ENCODE measurements around the gene TNIK. TPM values are rescaled to one million over a fixed set of nuclear protein-coding genes. Genes with fewer than 3 reads are reported as not detected.

TNIK gene
- total and polyA plus RNA-seq, 10 of the 15 experiments (the other 5 are each of a cell fraction or from before 2014, with no cell fraction given) = 13.9 to 74.3 (median 48.2) TPM

GRCh38 chr3:171439996-171440395, 20.2 kb downstream of the TNIK start (continued):
- no peak for TF ChIP-seq EED (IDR thresholded peaks at IDR 0.05; ENCODE audit: low read depth)
- TF ChIP-seq, protein P1, sequence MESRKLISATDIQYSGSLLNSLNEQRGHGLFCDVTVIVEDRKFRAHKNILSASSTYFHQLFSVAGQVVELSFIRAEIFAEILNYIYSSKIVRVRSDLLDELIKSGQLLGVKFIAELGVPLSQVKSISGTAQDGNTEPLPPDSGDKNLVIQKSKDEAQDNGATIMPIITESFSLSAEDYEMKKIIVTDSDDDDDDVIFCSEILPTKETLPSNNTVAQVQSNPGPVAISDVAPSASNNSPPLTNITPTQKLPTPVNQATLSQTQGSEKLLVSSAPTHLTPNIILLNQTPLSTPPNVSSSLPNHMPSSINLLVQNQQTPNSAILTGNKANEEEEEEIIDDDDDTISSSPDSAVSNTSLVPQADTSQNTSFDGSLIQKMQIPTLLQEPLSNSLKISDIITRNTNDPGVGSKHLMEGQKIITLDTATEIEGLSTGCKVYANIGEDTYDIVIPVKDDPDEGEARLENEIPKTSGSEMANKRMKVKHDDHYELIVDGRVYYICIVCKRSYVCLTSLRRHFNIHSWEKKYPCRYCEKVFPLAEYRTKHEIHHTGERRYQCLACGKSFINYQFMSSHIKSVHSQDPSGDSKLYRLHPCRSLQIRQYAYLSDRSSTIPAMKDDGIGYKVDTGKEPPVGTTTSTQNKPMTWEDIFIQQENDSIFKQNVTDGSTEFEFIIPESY (IDR thresholded peaks at IDR 0.05) = no peak
- no peak for TF ChIP-seq CEBPB (IDR thresholded peaks at IDR 0.05; ENCODE audit: borderline replicate concordance in 1 of 2, low read depth in 2 of 2, low read length in 2 of 2)
- no peak for TF ChIP-seq NFYA (IDR thresholded peaks at IDR 0.05; ENCODE audit: borderline replicate concordance, low read depth, low read length)
- no peak for TF ChIP-seq JUND (IDR thresholded peaks at IDR 0.05; ENCODE audit: low read depth, low read length)
- no peak for TF ChIP-seq KDM1A (IDR thresholded peaks at IDR 0.05; ENCODE audit: borderline replicate concordance)
- TF ChIP-seq, protein P2, sequence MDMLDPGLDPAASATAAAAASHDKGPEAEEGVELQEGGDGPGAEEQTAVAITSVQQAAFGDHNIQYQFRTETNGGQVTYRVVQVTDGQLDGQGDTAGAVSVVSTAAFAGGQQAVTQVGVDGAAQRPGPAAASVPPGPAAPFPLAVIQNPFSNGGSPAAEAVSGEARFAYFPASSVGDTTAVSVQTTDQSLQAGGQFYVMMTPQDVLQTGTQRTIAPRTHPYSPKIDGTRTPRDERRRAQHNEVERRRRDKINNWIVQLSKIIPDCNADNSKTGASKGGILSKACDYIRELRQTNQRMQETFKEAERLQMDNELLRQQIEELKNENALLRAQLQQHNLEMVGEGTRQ (IDR thresholded peaks at IDR 0.05; ENCODE audit: borderline replicate concordance, low read depth, low read length) = no peak

DNA sequence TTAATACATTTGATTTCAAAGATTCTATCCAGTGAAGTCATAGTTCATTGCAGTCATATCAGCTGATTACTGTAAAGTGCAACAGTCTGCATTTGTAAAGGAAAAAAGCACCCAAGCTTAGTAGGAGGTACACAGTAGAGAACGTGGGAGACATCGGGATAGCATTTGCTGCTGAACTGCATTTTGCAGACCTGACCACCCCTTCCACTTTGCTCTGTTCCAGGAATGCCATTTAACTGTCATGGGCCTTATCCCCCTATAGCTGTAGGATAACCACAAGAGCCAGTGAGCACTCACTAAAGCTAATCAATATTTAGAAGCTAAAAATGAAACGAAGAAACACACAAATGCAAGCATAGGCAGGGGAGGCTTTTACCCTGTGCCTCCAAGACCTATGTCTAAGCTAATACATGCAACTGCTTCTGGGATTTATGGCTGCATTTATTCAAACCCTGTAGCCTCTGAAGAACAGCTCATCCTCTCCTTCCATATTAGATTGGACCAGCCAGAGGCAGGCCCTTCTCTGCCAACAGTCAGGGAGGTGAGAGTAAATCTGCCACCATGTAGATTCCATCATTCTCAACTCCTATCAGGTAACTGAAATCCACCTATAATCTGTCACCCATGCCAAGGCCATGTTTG, 23.0 kb downstream of the TNIK start:
- Histone ChIP-seq H3K4me1 (ENCODE audit: control insufficient read depth, insufficient read depth, low read length) (peaks cover 15% of the 10 kb centered on the region), H3K27me3 (replicated peaks in 1 of 2; ENCODE audit: control insufficient read depth in 2 of 2, insufficient read depth in 2 of 2, low read length in 1 of 2) (no peaks in the 10 kb centered on the region), H4K20me1 (ENCODE audit: control insufficient read depth, insufficient read depth) (no peaks in the 10 kb centered on the region), H3K4me3 (peak overlapping the region; percentile 30; the same call in 1 of the 2 replicates), H3K36me3 (ENCODE audit: control insufficient read depth in 2 of 2, insufficient read depth in 2 of 2, low read length in 1 of 2) (no peaks in the 10 kb centered on the region), H3K9ac (ENCODE audit: control insufficient read depth, insufficient read depth, low read length) (no peak overlapping the region), H2AFZ (ENCODE audit: control insufficient read depth, low read depth, low read length) (no peak overlapping the region), H3K79me2 (ENCODE audit: control insufficient read depth, insufficient read depth, low read length) (peaks cover 88% of the 10 kb centered on the region), H3K4me2 (ENCODE audit: control insufficient read depth, insufficient read depth) (no peak overlapping the region), H3K9me3 (replicated peaks; ENCODE audit: control insufficient read depth, insufficient read depth, low read length) (peaks cover 4% of the 10 kb centered on the region; the same call in 1 of the 3 replicates), H3K27ac (ENCODE audit: control insufficient read depth, insufficient read depth) (no peak overlapping the region; the same call in 1 of the 2 replicates)
- in situ Hi-C loops (cut with MboI) (no loop called here), intact Hi-C loops (cut with micrococcal nuclease; ENCODE audit: unreplicated experiment) (no loop called here)
- ChIA-PET SMC1A (ENCODE audit: uncharacterized antibody, unreplicated experiment) (interaction anchor here (0.7 to 4.9 kb wide), 22 partner anchors 9 to 314 kb away, joined by 3 to 20 read pairs (median 3); no protein-coding TSS in a partner anchor), CTCF (interaction anchor here (0.6 to 2.9 kb wide), 11 partner anchors 8 to 331 kb away, joined by 3 to 10 read pairs (median 4); no protein-coding TSS in a partner anchor), POLR2A (interaction anchor here (0.6 to 1.1 kb wide), 5 partner anchors 16 to 1469 kb away, joined by 3 to 6 read pairs (median 4); no protein-coding TSS in a partner anchor), RAD21 (ENCODE audit: unreplicated experiment) (interaction anchor here (0.8 to 2.8 kb wide), 10 partner anchors 9 to 134 kb away, joined by 3 to 15 read pairs (median 4); no protein-coding TSS in a partner anchor)
- 73% methylated on average over 3 of the region's 3 CpGs for WGBS (ENCODE audit: insufficient coverage, insufficient replicate concordance, low lambda C conversion rate, missing lambda C conversion rate)
- peak; percentile 24 for ATAC-seq
- DNase-seq (ENCODE audit: low read depth, low spot score) = no peak
- no peak for FAIRE-seq
- BruUV-seq (replicated peaks) = no TSS peak
- TF ChIP-seq POLR2A (IDR thresholded peaks at IDR 0.05; ENCODE audit: low read depth, low read length) (no peak), JUND (IDR thresholded peaks at IDR 0.05; ENCODE audit: low read depth, low read length) (no peak), NFYB (IDR thresholded peaks at IDR 0.05; ENCODE audit: insufficient read depth, low read depth, low read length) (no peak), KDM1A (IDR thresholded peaks at IDR 0.05; ENCODE audit: borderline replicate concordance) (no peak), USF1 (IDR thresholded peaks at IDR 0.05; ENCODE audit: borderline replicate concordance, extremely low read length, insufficient read depth, low read depth, low read length) (no peak), CBX3 (IDR thresholded peaks at IDR 0.05; ENCODE audit: borderline replicate concordance, low read depth) (no peak), NR2C2 (IDR thresholded peaks at IDR 0.05; ENCODE audit: borderline replicate concordance, control insufficient read depth, insufficient read length, low read depth) (no peak), CREB1 (IDR thresholded peaks at IDR 0.05; ENCODE audit: low read depth) (no peak)
- TF ChIP-seq, protein P3, sequence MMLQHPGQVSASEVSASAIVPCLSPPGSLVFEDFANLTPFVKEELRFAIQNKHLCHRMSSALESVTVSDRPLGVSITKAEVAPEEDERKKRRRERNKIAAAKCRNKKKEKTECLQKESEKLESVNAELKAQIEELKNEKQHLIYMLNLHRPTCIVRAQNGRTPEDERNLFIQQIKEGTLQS (IDR thresholded peaks at IDR 0.05; ENCODE audit: borderline replicate concordance, extremely low read depth, low read depth, low read length) = no peak

Measured in GM12878 (cell line).